B cell (primary cell): ENCODE data around the gene TOMM6. TPM values are rescaled to one million over a fixed set of nuclear protein-coding genes. Genes with fewer than 3 reads are reported as not detected.

ENCODE experiments used
- ATAC-seq: fragments of 200-7000 bp; cut with Tn5 transposase; one replicate; pipeline ENCODE4 v1.10.0; 2021; ENCODE audit warnings: low read depth, mild to moderate bottlenecking, moderate number of reproducible peaks, moderate library complexity
- CTCF ChIA-PET: fragments of 350-600 bp; sonication (Branson Sonifier 250); formaldehyde crosslinking; loops from one replicate; lab custom pipeline; 2021; ENCODE audit warnings: antibody characterized with exemption, inconsistent platforms; lab: Charles Lee
- POLR2A ChIA-PET: fragments of 350-600 bp; sonication (Branson Sonifier 250); formaldehyde crosslinking; loops from one replicate; lab custom pipeline; 2021; ENCODE audit warnings: antibody characterized with exemption; lab: Charles Lee
- DNase-seq: peaks from one replicate; pipeline ENCODE4 v3.0.0; 2013
- H2AFZ ChIP-seq: 2 replicates; pipeline ENCODE4 v1.6.1; 2012; ENCODE audit warnings: mild to moderate bottlenecking, low read depth, low read length; ENCODE audit not compliant: insufficient read depth, poor library complexity, severe bottlenecking
- H3K27ac ChIP-seq, 2 donors: 1 replicate in 1 of 2; 2 replicates in 1 of 2; pipeline ENCODE4 v1.5.1; 2012 to 2013; ENCODE audit warnings: low read length in 2 of 2, mild to moderate bottlenecking in 2 of 2, moderate library complexity in 1 of 2
- H3K27me3 ChIP-seq, 4 experiments: fragments of 200-600 bp in 1 of 4; sonication (generic) in 1 of 4; replicated peaks in 1 of 4; 1 replicate in 2 of 4; 2 replicates in 2 of 4; pipeline versions ENCODE4 v1.6.1 to v1.7.0; 2013 to 2016; ENCODE audit warnings: low read length in 3 of 4, mild to moderate bottlenecking in 2 of 4, mixed read lengths in 1 of 4, moderate library complexity in 1 of 4; ENCODE audit not compliant: insufficient read depth in 4 of 4, control insufficient read depth in 3 of 4; ENCODE audit errors: control extremely low read depth in 1 of 4
- H3K36me3 ChIP-seq, 2 experiments: replicated peaks in 1 of 2; 1 replicate in 1 of 2; 2 replicates in 1 of 2; pipeline versions ENCODE4 v1.6.1 to v1.7.1; 2013; ENCODE audit warnings: low read length in 1 of 2; ENCODE audit not compliant: insufficient read depth in 2 of 2, control insufficient read depth in 1 of 2; ENCODE audit errors: control extremely low read depth in 1 of 2, extremely low read depth in 1 of 2
- H3K4me1 ChIP-seq, 2 donors: fragments of 200-600 bp in 1 of 2; sonication (generic) in 1 of 2; 1 replicate in 1 of 2; 2 replicates in 1 of 2; pipeline versions ENCODE4 v1.5.1 to v1.6.1; 2013 to 2017; ENCODE audit warnings: low read length in 2 of 2; ENCODE audit not compliant: control insufficient read depth in 2 of 2, insufficient read depth in 2 of 2
- H3K4me2 ChIP-seq: replicated peaks from 2 replicates; pipeline ENCODE3; 2012; ENCODE audit warnings: mild to moderate bottlenecking, low read depth, low read length; ENCODE audit not compliant: poor library complexity, severe bottlenecking
- H3K4me3 ChIP-seq, 5 experiments: fragments of 200-600 bp in 1 of 5; sonication (generic) in 1 of 5; 1 replicate in 3 of 5; 2 replicates in 2 of 5; pipeline versions ENCODE4 v1.5.1 to v1.7.0; 2011 to 2016; ENCODE audit warnings: low read length in 4 of 5, mild to moderate bottlenecking in 4 of 5, low read depth in 2 of 5, control low read depth in 1 of 5, moderate library complexity in 1 of 5; ENCODE audit not compliant: insufficient read depth in 1 of 5; ENCODE audit errors: control extremely low read depth in 1 of 5, extremely low read depth in 1 of 5
- H3K79me2 ChIP-seq: fragments of 200-600 bp; sonication (generic); one replicate; pipeline ENCODE4 v1.6.0; 2016; ENCODE audit warnings: low read length; ENCODE audit not compliant: control insufficient read depth, insufficient read depth
- H3K9ac ChIP-seq: fragments of 200-600 bp; sonication (generic); 2 replicates; pipeline ENCODE4 v1.6.1; 2017; ENCODE audit warnings: mild to moderate bottlenecking, low read length, moderate library complexity
- H3K9me3 ChIP-seq, 3 donors: one replicate each; pipeline versions ENCODE4 v1.6.1 to v1.7.1; 2013; ENCODE audit warnings: low read length in 2 of 3; ENCODE audit not compliant: control insufficient read depth in 2 of 3, insufficient read depth in 1 of 3; ENCODE audit errors: control extremely low read depth in 1 of 3
- H4K20me1 ChIP-seq: 2 replicates; pipeline ENCODE4 v1.6.0; 2012; ENCODE audit warnings: mild to moderate bottlenecking, low read length; ENCODE audit not compliant: insufficient read depth, control insufficient read depth, poor library complexity, severe bottlenecking
- H3K27ac Mint-ChIP-seq: one replicate; pipeline ENCODE4 v1.8.0; 2021; ENCODE audit warnings: mixed read lengths
- H3K27me3 Mint-ChIP-seq: one replicate; pipeline ENCODE4 v1.8.0; 2021; ENCODE audit warnings: mixed read lengths
- H3K4me1 Mint-ChIP-seq: one replicate; pipeline ENCODE4 v1.8.0; 2021; ENCODE audit warnings: mixed read lengths
- H3K4me3 Mint-ChIP-seq: one replicate; pipeline ENCODE4 v1.8.0; 2021; ENCODE audit warnings: mixed read lengths
- H3K9me3 Mint-ChIP-seq: one replicate; pipeline ENCODE4 v1.8.0; 2022; ENCODE audit warnings: mixed read lengths; ENCODE audit not compliant: insufficient read depth
- CTCF ChIP-seq: fragments of 200-600 bp; IDR thresholded peaks from one replicate; pipeline ENCODE4 v1.8.0; 2022; ENCODE audit warnings: antibody characterized with exemption, mild to moderate bottlenecking
- EZH2 ChIP-seq: IDR thresholded peaks from 2 replicates; pipeline ENCODE4 v1.6.1; 2012; ENCODE audit warnings: borderline replicate concordance, low read depth, mild to moderate bottlenecking, moderate library complexity, low read length; ENCODE audit not compliant: insufficient read depth, poor library complexity, severe bottlenecking
- WGBS: methylation state at CpG from one replicate; pipeline ENCODE4 v1.1.5; 2013; ENCODE audit warnings: missing lambda C conversion rate; ENCODE audit not compliant: insufficient coverage; 5-methylcytosine and 5-hydroxymethylcytosine counted together
- intact Hi-C: fragments of 100-400 bp; cut with micrococcal nuclease; formaldehyde crosslinking; loops from one replicate; pipeline ENCODE4 v1.10.0; 2022
- polyA plus RNA-seq: library from polyadenylated mRNA; depleted of rRNA; stranded (reverse); fragments of >200 nt; gene quantifications from 2 replicates; pipeline ENCODE4 v1.2.3, GENCODE V29; 2012
- total RNA-seq, 2 donors: library from RNA; stranded (reverse); fragments of 120-200 nt in 1 of 2; gene quantifications; 1 replicate in 1 of 2; 2 replicates in 1 of 2; pipeline versions ENCODE4 v1.2.3 to v1.2.4, GENCODE V29; 2013 to 2022

Gene TOMM6
- total and polyA plus RNA-seq, 2 donors (not counting 1 experiment from before 2014, with no cell fraction given): 117 to 239 TPM

DNA sequence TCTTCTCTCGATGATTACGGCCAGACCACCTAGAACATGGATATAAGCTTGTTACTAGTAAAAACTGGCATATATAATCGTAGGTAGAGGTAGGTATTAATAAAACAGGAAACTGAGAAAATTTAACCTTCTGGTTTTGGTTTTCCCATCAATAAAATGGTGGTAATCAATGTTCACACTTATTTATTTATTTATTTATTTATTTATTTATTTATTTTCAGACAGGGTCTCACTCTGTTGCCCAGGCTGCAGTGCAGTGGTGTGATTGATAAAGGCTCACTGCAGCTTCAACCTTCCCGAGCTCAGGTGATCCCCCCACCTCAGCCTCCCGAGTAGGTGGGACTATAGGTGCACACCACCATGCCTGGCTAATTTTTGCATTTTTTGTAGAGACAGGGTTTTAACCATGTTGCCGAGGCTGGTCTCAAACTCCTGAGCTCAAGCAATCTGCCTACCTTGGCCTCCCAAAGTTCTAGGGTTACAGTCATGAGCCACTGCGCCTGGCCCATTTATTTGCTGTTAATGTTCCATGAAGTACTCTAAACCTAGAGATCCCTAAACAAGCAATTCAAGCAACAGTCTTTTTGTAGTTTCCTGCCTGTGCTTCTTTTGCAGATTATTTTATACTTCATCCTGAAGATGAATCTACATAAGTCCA, 11.5 kb downstream of the TOMM6 start:
- intact Hi-C loops: no loop called here
- Mint-ChIP-seq H3K27me3 (no peaks in the 10 kb centered on the region), H3K9me3 (no peaks in the 10 kb centered on the region), H3K4me1 (no peaks in the 10 kb centered on the region), H3K4me3 (no peak overlapping the region), H3K27ac (no peak overlapping the region)
- WGBS: 100% methylated on average over 3 of the region's 7 CpGs
- H3K4me2 ChIP-seq: no peak overlapping the region
- no peak for DNase-seq
- no peaks in the 10 kb centered on the region for H3K4me1 ChIP-seq
- ChIA-PET CTCF (interaction anchor here (0.9 to 1.1 kb wide), 2 partner anchors 8 to 244 kb away, joined by 3 read pairs; no protein-coding TSS in a partner anchor), POLR2A (no interaction called here)
- peaks cover 3% of the 10 kb centered on the region for H3K79me2 ChIP-seq
- H3K36me3 ChIP-seq: peaks cover 2 to 5% of the 10 kb centered on the region in 2 experiments
- H2AFZ ChIP-seq: no peak overlapping the region
- H3K27me3 ChIP-seq: no peaks in the 10 kb centered on the region
- H3K27ac ChIP-seq: no peak overlapping the region
- TF ChIP-seq EZH2 (no peak), CTCF (no peak)
- H3K9ac ChIP-seq: no peak overlapping the region
- no peak for ATAC-seq
- H3K9me3 ChIP-seq: no peaks in the 10 kb centered on the region
- no peaks in the 10 kb centered on the region for H4K20me1 ChIP-seq
- no peak overlapping the region for H3K4me3 ChIP-seq

GRCh38 chr6:41799559-41799911, 12.0 kb downstream of the TOMM6 start:
- CTCF ChIA-PET: interaction anchor here (0.9 to 2.8 kb wide), 3 partner anchors 9 to 243 kb away, joined by 3 to 20 read pairs (median 3); partner anchors contain the start of gene TOMM6
- H3K9me3 ChIP-seq: no peaks in the 10 kb centered on the region
- no peaks in the 10 kb centered on the region for H3K9me3 Mint-ChIP-seq
- H3K27me3 Mint-ChIP-seq: no peaks in the 10 kb centered on the region
- DNase-seq (no peak), ATAC-seq (no peak)
- peaks cover 3% of the 10 kb centered on the region for H3K79me2 ChIP-seq
- H4K20me1 ChIP-seq: no peaks in the 10 kb centered on the region
- intact Hi-C loops: no loop called here
- no peak overlapping the region for H3K4me2 ChIP-seq
- H3K36me3 ChIP-seq: peaks cover 2 to 5% of the 10 kb centered on the region in 2 experiments
- 93% methylated on average over 2 of the region's 2 CpGs for WGBS
- H3K4me3 Mint-ChIP-seq: no peak overlapping the region
- no peaks in the 10 kb centered on the region for H3K4me1 Mint-ChIP-seq
- H3K27ac Mint-ChIP-seq: no peak overlapping the region
- no peak overlapping the region for H3K27ac ChIP-seq
- no peak overlapping the region for H3K9ac ChIP-seq
- H3K4me3 ChIP-seq: no peak overlapping the region
- H3K4me1 ChIP-seq: no peaks in the 10 kb centered on the region
- no peak overlapping the region for H2AFZ ChIP-seq
- POLR2A ChIA-PET: no interaction called here
- TF ChIP-seq EZH2 (no peak), CTCF (no peak)
- H3K27me3 ChIP-seq: no peaks in the 10 kb centered on the region
